ENCODE data around the gene B3GNT8. TPM values are rescaled to one million over a fixed set of nuclear protein-coding genes. Genes with fewer than 3 reads are reported as not detected.

Gene B3GNT8
- total RNA-seq, 1 experiment from 2014 or later = not detected

GRCh38 chr19:41433171-41433570, 6.0 kb upstream of the B3GNT8 start:
- no peak for TF ChIP-seq CTCF (conservative IDR thresholded peaks at IDR 0.05)
- no peak for TF ChIP-seq EZH2 (IDR thresholded peaks at IDR 0.05; ENCODE audit: low read depth)
- no peaks in the 10 kb centered on the region for H3K27me3 ChIP-seq (ENCODE audit: insufficient read depth, low read depth)
- H3K4me2 ChIP-seq = no peak overlapping the region
- H2AFZ ChIP-seq = no peak overlapping the region
- H3K4me3 ChIP-seq = no peak overlapping the region
- no peaks in the 10 kb centered on the region for H3K36me3 ChIP-seq (ENCODE audit: low read depth)
- no peak for DNase-seq
- no peaks in the 10 kb centered on the region for H3K9me2 ChIP-seq (ENCODE audit: insufficient read depth)
- H3K27ac ChIP-seq = no peak overlapping the region
- ChIA-PET POLR2A (ENCODE audit: unreplicated experiment) (no interaction called here), CTCF (no interaction called here)
- H3K9me3 ChIP-seq (ENCODE audit: insufficient read depth, low read depth) = no peaks in the 10 kb centered on the region
- intact Hi-C loops (cut with micrococcal nuclease; ENCODE audit: unreplicated experiment) = loop anchor here (10.0 kb wide), 1 partner anchor 78 kb away; the partner anchor contains the start of gene TGFB1
- peaks cover 10% of the 10 kb centered on the region; the same call in 1 of the 2 replicates for H3F3A ChIP-seq (ENCODE audit: insufficient read depth, low read depth)
- H3K4me1 ChIP-seq (replicated peaks; ENCODE audit: insufficient read depth) = no peaks in the 10 kb centered on the region
- no peaks in the 10 kb centered on the region for H3K79me2 ChIP-seq (ENCODE audit: low read depth)
- H4K20me1 ChIP-seq (ENCODE audit: insufficient read depth) = no peaks in the 10 kb centered on the region
- BruUV-seq (replicated peaks) = no TSS peak

- POLR2A ChIA-PET (ENCODE audit: unreplicated experiment) = interaction anchor here (0.6 kb wide), 1 partner anchor 168 kb away, joined by 4 read pairs; no protein-coding TSS in a partner anchor
Observed at GRCh38 chr19:41431426-41432386, 4.5 kb upstream of the B3GNT8 start.

More at GRCh38 chr19:41431426-41432386, 4.5 kb upstream of the B3GNT8 start:
- Histone ChIP-seq H3K4me1 (replicated peaks; ENCODE audit: insufficient read depth) (no peaks in the 10 kb centered on the region), H2AFZ (no peak overlapping the region), H3K79me2 (ENCODE audit: low read depth) (no peaks in the 10 kb centered on the region), H3K9me3 (ENCODE audit: insufficient read depth, low read depth) (no peaks in the 10 kb centered on the region), H3K36me3 (ENCODE audit: low read depth) (no peaks in the 10 kb centered on the region), H4K20me1 (ENCODE audit: insufficient read depth) (no peaks in the 10 kb centered on the region), H3K4me3 (no peak overlapping the region), H3K27me3 (ENCODE audit: insufficient read depth, low read depth) (no peaks in the 10 kb centered on the region), H3K9me2 (ENCODE audit: insufficient read depth) (no peaks in the 10 kb centered on the region), H3F3A (ENCODE audit: insufficient read depth, low read depth) (peaks cover 10% of the 10 kb centered on the region; the same call in 1 of the 2 replicates), H3K4me2 (no peak overlapping the region), H3K27ac (no peak overlapping the region)
- CTCF ChIA-PET = interaction anchor here (0.6 kb wide), 1 partner anchor 248 kb away, joined by 5 read pairs; no protein-coding TSS in a partner anchor
- BruUV-seq (replicated peaks) = no TSS peak
- TF ChIP-seq CTCF (conservative IDR thresholded peaks at IDR 0.05) (peak; percentile 45), EZH2 (IDR thresholded peaks at IDR 0.05; ENCODE audit: low read depth) (no peak)
- intact Hi-C loops (cut with micrococcal nuclease; ENCODE audit: unreplicated experiment) = loop anchor here (2.0 to 10.0 kb wide), 2 partner anchors 77 to 111 kb away; partner anchors contain the start of gene TGFB1
- no peak for DNase-seq

All from PC-9 (cell line).